Measurements from ENCODE around the gene SLIT3.
"Not testable (repeated sequence)": the region's sequence is repeated elsewhere in the genome, so short reads cannot be mapped to it uniquely, and the experiment has no call there.

Gene SLIT3

GRCh38 chr5:169168280-169168679 lies 132.7 kb downstream of the SLIT3 start:
- no peak for FAIRE-seq

GRCh38 chr5:169166078-169166477 lies 134.9 kb downstream of the SLIT3 start:
- no peak for FAIRE-seq

GRCh38 chr5:169165052-169165451 lies 135.9 kb downstream of the SLIT3 start:
- FAIRE-seq: no peak

- no peak for FAIRE-seq
Observed at GRCh38 chr5:169164481-169164925, 136.4 kb downstream of the SLIT3 start.

- FAIRE-seq: no peak
Observed at GRCh38 chr5:169162407-169162806, 138.5 kb downstream of the SLIT3 start.

- no peak for FAIRE-seq
Observed at GRCh38 chr5:169161022-169161680, 139.8 kb downstream of the SLIT3 start.

DNA sequence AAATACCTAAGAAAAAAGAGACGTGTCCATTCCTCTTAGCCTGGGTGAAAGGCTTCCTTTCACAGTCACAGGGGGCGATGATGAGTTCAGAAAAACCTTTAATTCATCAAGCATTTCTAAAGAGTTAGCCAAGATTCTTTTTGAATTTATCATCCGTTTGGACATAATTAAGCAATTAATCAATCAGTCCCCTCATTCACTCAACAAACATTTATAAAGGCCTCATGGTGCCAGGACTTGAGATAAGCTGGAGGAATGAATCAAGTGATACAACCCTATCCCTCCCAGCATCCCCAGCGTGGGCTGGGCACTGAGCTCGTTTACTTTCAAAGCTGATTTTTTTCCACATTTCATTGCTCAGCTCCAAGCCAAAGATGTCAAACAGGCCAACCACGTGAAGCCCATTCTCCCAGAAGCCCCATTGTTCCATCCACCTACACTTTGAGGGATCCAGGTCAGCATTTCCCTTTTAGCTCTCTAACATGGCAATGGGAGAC lies 140.5 kb downstream of the SLIT3 start:
- no peak for FAIRE-seq

DNA sequence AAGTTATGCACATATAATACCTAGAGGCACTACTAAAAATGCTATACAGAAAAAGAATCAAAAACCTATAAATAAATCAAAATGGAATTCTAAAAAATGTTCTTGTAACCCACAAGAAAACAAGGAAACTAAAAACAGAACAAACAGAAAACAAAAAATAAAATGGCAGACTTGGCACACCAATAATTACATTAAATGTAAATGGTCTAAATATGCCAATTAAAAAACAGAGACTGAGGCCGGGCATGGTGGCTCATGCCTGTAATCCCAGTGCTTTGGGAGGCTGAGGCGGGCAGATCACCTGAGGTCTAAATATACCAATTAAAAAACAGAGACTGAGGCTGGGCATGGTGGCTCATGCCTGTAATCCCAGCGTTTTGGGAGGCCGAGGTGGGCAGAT lies 142.2 kb downstream of the SLIT3 start:
- FAIRE-seq: peak; percentile 14

GRCh38 chr5:169157064-169157463 lies 143.9 kb downstream of the SLIT3 start:
- no peak for FAIRE-seq

GRCh38 chr5:169154679-169155078 lies 146.3 kb downstream of the SLIT3 start:
- no peak for FAIRE-seq

GRCh38 chr5:169153405-169153804 lies 147.5 kb downstream of the SLIT3 start:
- FAIRE-seq: no peak

- FAIRE-seq: no peak
Observed at GRCh38 chr5:169152946-169153345, 148.0 kb downstream of the SLIT3 start.

DNA sequence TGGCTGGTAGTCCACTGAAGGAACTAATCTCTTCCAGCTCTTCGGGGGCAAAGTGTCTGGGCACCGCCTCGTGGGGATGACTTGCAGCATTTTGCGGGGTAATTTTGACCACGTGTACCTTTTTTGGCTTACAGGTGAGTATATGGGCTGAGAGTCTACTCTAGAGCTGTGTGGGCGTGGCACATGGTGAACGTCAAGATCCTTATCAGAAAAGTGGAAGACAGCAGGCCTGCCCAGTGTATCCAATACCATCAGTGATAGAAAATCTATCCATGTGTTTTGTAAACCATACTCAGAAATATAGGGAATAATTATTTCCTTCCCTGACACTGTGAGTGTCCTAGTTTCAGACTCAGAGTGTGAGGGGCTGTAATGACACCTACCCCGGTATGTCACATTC lies 148.5 kb downstream of the SLIT3 start:
- FAIRE-seq: no peak

GRCh38 chr5:169151051-169151805 lies 149.7 kb downstream of the SLIT3 start:
- FAIRE-seq: no peak

- FAIRE-seq: no peak
Observed at GRCh38 chr5:169150108-169150507, 150.8 kb downstream of the SLIT3 start.

DNA sequence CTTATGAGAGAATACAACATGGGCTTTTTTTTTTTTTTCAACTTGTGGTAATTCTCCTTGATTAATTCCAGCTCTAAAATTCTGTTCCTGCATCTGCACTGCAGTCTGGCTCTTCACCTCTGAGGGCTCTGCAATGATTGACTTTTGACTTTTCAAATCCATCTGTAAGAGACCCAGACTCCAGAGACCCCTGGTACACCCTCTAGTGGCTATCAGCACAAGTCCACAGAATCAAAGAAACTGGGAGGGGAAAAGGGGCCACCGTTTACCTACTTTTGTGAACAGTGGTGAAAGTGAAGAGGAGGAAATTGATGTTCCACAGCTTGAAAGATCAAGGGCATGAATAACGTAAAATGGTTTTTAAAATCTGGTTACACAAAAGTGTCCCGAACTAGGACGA lies 151.6 kb downstream of the SLIT3 start:
- no peak for FAIRE-seq

- no peak for FAIRE-seq
Observed at GRCh38 chr5:169148138-169148740, 152.7 kb downstream of the SLIT3 start.

GRCh38 chr5:169147534-169147933 lies 153.4 kb downstream of the SLIT3 start:
- no peak for FAIRE-seq

GRCh38 chr5:169146158-169146557 lies 154.8 kb downstream of the SLIT3 start:
- no peak for FAIRE-seq

DNA sequence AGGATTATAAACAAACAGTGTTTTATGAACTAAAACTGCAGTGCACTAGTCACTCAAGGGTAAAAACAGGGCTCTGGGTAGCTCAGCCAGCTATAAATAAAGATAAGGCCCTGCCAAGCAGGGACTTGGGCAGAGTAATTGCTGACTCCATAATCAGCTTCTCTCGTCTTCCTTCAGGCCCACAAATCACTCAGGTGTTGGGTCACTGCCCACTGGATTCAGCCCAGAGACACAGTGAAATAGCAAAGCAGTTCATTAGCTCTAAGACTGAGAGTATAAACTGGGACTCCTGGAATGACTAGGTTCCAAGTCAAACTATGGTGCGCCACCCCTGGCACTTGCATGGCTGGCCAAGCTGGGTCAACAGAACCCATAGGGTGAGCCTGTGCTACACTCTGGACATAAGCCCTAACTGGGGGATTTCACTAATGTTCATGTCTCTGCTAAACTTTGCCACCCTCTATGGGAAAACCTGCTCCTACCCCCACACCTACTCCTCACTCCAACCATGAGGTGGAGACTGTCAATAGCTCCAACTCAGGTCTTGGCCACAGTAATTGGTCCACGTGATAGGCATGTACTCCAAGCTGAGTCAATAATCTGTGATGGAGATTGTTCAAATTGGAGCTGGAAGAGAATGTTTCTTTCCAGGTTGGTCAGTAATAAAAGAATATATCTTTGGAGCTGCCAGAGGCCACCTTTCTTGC lies 158.5 kb downstream of the SLIT3 start:
- no peak for FAIRE-seq

- FAIRE-seq: not testable (repeated sequence)
Observed at GRCh38 chr5:169140215-169140614, 160.7 kb downstream of the SLIT3 start.

GRCh38 chr5:169139480-169140050 lies 161.4 kb downstream of the SLIT3 start:
- FAIRE-seq: no peak

DNA sequence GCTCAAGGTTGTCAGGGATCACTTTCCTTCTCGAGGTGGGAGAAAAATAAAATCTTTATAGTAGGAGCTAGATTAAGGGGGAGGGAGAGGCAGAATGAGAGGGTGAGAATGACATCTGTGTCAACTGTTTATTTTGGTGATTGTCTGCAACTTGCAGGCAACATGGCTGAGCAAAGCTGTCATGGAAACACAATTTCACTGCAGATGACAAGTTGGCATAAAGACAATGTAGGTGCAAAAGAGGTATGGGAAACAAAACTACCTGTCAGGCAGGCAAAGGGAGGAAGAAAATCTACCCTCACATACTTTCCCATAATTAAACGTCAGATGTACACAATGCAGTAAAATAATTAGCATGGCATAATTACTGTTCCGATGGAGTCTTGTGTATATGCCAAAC lies 167.4 kb downstream of the SLIT3 start:
- no peak for FAIRE-seq
